ENCODE data around the gene CRADD.
"Not testable (repeated sequence)": the region's sequence is repeated elsewhere in the genome, so short reads cannot be mapped to it uniquely, and the experiment has no call there.

The CRADD gene

DNA sequence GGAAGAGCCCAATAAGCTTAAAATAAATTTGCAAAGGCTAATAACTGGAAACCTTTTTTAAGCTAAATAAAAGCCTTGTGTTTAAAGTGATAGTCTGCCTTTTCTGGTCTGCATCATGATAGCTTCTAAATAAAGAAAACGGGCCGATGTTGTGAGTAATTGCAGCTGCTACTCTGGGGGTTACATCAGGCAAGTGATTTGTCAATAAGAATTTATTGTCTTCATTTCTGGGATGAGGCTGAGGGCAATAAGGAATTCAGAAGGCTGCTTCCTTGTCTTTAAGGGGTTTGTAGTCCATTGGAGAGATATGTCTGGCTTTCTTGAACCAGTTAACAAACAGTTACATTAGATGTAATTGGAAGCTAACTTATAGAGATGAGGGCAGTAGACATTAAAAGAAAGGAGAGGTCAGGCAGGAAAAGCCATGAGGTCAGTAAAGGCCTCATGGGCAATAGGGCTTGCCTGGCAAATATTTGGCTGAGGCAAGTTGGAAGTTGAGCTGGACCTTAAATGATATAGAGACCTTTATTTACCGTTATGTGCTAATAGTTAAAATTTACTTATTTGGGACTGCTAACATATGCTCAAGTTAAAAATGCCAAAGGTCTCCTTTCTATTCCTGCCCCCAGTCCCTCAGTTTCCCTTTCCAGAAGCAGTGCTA is 85.0 kb downstream of the CRADD start:
- no peak for DNase-seq

DNA sequence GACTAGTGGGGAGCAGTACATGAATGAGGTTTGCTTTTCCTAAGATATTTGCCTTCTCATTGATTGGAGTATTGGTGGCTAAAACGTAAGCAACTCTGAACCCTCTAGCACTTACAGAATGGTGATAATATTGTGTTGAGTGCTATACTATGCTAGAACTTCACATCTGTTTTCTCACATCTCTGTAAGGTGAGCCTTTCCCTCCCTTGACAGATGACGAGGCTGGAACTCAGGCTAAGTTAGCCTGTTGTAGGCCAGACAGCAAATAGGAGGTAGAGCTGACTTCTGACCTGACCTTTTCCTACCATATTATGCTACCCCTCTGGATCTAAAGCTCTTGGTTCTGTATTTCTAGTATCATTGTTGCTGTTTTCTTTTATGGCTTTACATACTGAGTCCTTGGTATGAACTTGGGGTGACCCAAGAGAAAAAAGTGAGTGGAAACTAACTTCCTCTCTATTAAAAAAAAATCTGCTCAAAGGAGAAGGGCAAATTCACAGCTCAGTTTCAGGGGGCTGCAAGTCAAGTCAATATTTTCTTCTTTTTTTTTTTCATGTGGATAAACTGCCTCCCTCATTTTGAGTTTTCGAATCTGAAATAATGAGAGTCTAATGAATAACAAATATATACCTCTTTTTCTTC is 85.9 kb downstream of the CRADD start:
- no peak for DNase-seq

DNA sequence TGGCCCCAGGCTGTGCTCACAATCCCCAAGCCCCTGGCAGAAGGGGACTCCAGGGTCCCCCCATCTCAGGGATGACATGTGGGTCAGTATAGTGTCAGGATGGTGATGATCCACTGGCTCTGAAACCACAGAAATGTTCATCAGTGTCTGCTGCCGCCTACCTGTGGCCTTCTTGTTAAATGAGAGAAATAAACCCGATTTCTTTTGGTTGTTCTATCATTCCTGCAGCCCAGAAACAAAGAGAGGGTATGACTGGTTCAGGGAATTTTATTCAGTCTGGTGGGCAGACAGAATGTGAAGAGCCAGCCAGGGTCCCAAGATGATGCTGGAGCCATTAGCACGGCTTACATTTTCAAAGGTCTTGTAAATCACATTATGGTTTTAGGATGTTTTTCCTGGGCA is 86.6 kb downstream of the CRADD start:
- no peak for DNase-seq

DNA sequence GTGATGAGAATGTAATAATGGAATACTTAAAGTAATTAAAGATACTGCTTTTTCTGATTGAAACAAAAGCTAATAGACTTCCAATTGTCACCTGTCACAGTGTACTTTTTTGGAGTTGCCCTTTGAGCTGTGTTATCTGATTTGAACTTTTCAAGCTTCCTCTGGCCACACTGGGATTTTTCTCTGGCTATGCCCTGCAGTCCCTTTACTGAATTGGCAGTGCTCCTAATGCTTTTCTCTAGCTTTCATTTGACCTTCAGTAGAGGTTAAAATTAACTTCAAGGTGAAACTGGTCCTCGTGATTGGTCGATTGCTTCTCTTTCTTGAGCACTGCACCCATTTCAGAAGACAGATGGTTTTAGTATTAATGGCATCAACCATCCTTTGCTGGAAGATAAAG is 89.2 kb downstream of the CRADD start:
- no peak for DNase-seq

DNA sequence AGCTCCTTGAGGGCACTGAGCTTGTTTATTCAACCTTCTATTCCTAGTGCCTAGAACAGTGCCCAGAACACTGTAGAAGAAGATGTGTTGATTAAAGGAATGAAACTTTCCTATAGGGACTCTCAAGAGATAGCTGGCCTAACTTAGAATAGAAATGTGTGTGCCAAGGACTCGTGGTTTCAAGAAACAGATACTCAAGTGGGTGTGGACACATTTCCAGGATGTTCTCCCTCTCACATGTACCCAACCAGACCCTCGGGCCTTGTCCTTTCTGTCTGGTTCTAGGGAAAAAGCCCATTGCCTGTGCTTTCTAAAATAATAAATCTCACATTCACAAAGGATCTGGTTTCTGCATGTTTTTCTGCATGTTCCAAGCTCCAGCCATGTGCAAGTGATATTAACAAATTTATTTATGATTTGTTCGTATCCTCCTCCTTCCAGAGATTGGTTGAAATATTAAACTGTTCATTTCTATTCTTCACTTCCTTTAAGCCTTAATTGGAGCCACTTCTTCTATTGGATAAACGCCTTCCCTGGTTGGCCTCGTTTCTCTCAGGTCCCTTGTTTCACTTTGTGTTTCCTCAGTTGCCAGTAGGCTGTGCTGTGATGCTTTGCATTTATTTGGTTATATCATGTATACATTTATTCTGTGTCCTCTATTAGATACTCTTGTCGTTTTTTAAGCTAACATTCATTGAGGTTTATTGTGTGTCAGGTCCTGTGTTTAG is 89.8 kb downstream of the CRADD start:
- no peak for DNase-seq

DNA sequence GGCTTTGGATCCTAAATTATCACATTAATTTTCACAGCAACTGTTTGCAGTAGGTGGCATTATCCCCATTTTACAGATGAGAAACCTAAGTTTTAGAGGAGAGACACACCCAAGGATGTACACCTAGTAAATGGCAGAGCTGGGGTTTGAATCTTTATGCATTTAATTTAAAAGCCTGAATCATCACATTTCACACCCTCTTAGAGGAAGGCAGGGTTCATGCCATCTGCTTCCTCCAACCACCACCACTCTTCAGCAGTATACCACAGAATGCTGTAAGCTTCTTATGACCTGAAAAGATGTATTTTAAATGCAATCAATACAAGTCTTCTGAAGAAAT is 90.3 kb downstream of the CRADD start:
- no peak for DNase-seq

DNA sequence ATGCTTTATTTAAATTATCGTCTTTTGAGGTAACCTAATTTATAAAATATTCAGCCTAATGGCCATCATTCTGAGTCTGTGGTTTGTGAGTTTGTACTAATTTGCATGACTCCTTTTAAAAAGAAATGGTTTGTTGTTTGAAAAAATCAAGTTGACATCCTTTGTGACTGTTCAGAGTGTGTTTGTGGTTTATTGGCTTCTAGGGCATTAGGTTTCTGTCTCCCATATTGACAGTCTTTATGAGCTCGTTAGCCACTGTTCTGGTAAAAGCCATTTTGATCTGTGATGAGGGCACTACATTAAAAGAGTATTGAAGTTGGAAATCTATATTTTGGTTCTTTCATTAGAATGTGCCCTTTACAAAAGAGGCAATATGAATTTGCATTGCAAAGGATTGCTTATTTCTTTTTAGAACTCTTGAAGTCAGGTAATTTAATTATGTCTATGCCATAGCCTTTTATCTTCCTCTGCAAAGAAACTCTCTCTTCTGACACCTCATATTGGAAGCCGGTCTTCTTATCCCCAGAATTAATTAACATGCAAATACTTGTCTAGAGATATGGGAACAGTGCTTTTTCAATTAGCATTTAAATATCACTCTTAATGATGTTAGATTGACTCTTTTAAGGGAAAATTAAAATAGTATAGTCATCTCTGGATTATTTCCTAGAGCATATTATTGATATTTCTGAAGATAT is 95.0 kb downstream of the CRADD start:
- DNase-seq, result no peak

DNA sequence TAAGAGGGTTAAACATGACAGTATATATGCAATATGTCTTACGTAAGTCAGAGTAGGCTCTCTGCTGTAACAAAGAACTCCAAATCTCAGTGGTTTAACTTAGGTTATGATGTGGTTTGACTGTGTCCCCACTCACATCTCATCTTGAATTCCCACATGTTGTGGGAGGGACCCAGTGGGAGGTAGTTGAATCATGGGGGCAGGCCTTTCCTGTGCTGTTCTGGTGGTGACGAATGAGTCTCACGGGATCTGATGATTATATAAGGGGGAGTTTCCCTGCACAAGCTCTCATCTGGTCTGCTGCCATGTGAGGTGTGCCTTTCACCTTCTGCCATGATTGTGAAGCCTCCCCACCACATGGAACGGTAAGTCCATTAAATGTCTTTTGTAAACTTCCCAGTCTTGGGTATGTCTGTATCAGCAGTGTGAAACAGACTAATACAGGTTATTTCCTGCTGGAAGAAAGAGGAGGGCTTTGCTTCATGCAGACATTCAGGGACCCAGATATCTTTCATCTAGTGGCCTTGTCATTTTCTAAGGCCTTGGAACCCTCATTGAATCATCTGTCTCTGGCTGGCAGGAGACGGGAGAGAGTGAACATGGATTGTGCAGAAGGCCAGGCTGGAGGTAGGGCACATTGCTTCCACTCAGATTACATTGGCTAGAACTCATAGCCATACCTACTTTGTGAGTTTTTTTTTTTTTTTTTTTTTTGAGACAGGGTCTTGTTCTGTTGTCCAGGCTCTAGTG is 96.1 kb downstream of the CRADD start:
- no peak for DNase-seq

DNA sequence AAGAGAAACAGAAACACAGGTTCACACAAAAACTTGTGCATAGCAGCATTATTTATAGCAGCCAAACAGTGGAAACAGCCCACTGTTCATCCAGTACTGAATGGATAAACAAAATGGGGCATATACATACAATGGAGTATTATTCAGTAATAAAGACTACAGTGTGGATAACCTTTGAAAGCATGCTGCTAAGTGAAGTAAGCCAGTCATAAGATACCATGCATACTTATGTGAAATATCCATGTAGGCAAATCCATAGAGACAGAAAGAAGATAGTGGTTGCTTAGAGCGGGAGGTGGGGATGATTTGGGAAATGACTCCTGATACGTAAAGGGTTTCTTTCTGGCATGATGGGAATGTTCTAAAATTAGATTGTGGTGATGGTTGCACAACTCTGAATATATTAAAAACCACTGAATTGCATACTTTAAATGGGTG is 99.4 kb downstream of the CRADD start:
- no peak for DNase-seq

DNA sequence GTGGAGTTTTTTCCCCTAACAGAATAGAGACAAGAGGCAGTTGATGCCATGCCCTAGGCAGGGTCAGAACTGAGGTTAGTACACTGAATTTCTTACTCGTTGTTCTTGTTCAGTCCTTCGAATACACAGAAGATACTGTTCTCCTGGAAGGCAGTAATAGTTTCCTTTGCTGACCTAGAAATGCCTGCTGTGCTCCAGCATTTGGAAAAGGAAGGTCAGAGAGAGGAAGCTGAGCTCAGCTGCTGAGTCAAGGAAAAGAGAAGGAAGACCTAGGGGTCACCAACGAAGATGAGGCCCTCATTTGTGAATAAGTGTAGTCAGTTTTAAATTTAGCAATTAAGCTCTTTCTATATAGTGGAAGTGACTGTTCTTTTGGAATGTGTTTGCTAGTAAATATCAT is 100.1 kb downstream of the CRADD start:
- DNase-seq, result no peak

DNA sequence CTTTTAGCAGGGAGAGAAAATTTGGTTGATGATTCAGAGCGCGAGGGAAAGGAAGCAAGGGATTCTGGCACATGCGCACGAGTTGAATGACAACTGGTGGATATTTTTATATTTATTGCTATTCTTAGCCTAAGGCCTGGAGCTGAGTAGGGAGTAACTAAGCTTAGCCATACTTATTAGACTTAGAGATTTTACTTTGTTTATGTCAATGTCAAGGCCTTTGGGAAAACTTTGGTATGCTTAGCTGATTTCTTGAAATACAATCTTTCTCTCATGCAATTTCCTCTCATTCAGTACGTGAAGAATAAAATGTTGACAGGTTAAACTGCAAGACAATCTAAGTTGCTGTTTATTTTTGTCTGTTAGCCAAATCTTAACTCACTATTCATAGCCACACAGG is 101.1 kb downstream of the CRADD start:
- no peak for DNase-seq

DNA sequence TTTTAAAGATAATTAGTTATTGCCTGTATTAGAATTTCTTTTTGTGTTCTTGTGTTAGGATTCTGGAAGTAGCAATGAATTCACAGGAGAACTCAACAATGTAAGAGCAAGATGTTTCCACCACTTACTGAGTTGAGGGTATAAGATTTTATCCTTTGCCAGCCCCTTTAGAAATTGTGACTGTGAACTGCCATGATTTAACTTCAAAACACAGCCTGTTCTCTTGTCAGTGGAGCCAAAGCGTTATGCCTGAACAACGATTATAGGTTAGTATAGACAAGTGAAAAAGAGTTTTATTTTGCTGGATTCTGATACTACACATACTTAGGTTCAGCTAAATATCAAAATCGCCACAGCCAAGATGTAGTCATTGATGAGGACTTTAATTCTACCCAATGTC is 101.6 kb downstream of the CRADD start:
- no peak for DNase-seq

DNA sequence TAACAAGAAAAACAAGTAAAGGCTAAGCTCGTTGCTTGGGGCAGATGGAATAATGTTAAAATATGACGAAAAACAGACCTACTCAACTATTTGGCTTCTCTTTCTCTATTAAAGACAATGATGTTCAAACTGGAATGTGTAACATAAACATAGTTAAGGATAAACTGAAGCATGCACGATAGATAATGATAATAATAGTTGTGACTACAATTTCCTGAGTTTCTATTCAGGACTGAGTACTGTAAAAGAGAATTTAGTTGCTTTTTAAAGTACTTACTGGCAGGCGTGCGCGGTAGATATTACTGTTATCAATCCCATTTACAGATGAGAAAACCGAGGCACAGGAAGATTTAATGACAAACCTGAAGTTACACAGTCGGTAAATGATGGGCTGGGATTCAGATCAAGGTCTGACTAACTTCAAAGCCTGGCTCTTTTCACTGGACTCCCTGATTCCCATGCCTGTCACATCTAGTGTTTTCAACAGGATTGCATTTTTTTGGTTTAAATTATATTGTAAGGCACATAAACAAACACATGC is 103.0 kb downstream of the CRADD start:
- DNase-seq, result no peak

DNA sequence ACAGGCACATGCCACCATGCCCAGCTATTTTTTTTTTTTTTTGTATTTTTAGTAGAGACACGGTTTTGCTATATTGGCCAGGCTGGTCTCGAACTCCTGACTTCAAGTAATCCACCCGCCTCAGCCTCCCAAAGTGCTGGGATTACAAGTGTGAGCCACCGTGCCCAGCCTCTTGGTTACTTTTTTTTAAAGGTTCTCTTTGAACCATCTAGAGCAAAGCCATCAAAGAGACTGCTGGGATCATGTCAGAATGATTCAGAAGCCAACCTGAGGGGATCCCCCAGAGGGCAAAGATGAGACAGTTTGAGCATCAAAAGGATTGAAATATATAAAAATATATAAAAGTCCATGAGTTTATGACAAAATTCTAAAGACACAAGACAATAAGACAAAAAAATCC is 103.7 kb downstream of the CRADD start:
- not testable (repeated sequence) for DNase-seq

DNA sequence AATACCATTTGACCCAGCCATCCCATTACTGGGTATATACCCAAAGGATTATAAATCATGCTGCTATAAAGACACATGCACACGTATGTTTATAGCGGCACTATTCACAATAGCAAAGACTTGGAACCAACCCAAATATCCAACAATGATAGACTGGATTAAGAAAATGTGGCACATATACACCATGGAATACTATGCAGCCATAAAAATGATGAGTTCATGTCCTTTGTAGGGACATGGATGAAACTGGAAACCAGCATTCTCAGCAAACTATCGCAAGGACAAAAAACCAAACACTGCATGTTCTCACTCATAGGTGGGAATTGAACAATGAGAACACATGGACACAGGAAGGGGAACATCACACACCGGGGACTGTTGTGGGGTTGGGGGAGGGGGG is 104.8 kb downstream of the CRADD start:
- DNase-seq, result not testable (repeated sequence)

DNA sequence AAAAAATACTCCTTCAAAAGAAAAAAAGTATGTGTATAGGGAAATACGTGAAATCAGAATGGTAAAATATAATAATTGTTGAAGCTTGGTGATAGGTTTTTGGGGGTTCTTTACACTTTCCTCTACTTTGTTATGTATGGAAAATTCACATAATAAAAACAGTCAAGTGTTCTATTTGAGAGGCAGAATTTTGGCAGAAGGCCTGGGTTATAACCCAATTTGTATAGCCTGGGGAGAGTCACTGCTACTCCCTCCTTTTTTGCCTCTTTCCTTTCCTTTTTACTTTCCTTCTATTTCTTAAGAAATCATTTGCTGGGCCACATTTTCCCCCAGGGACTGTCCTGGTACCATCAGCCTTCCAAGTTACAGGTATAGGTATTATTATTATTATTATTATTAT is 105.7 kb downstream of the CRADD start:
- DNase-seq, result no peak

DNA sequence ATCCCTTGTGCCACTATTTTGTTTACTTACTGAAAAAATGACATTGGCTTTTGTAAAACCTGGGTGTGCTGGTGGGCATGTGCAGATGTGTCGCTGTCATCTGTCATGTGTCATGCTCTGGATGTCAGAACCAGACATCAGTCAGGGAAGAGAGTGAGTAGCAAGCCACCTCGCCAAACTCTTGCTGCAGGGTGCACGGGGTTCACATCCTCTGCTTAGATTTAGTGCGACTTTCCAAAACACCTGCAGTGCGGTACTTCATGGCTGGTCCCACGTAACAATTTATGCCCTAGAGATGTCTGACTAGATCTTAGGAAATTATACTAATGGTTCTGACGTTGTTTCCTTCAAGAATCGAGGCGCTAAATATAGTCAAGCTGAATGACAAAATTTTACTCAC is 106.7 kb downstream of the CRADD start:
- DNase-seq, result no peak

DNA sequence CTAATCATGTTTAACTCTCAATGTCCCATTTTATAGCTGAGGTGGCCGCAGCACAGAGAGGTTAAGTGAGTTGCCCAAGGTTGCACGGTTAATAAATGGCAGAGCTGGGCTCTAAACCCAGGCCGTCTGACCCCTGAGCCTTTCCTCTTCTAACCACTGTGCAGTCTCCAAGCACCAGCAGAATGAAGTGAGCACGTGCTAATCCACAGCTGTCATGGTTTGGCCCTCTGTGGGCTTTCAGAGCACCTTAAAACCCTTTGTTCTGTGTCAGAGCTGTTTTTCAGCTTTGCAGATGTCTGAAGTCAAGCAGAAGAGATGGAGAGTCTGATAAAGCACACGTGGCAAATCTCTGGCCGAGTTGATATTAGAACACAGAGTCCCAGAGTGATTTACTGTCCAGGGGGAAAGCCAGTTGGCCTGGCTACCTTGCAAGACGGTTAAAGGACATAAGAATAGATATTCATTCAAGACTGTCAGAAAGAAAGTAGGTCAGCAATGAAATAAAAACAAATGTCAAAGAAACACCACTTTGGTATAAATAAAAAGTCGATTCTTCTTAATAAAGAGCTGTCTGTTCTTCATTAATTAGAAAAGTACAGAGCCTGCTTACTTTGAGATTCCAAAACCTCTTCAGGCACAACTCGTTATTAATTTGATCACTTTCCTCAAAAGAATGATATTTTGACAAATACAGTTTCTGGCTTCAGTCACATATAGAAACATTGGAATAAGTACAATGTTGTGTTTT is 107.3 kb downstream of the CRADD start:
- DNase-seq, result no peak

DNA sequence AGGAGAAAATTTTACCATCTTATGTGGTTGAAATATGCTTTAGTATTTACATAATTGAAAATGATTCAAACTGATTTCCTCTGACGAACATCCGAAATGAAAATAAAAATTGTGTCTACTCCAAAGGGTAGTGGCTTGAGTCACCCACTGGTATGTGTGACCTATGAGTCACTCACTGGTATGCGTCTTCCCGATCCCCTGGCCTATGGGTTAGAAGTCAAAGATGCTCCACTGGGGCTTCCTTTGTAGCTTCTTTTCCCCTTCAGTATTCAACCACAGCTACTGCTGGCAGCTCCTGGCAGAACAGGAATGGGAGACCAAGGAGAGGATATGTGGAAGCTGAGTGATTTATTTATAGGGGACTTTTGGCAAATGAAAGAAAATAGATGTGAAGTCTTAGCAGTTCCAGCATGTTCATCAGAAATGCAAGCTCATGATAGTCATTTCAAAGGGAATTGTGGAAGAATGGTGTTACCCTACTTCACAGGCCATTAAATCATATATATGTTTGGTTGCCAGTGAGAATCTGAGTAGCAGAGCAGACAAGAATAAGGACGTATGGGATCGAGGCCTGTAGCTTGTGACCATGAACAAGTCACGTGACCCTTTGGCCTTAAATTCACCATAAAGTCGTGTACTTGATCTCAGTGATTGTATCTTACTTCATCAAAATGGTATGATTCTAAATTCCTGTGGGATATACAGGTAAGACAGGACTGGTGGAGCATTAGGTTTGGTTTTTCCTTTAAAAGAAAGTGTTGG is 108.3 kb downstream of the CRADD start:
- DNase-seq, result no peak

DNA sequence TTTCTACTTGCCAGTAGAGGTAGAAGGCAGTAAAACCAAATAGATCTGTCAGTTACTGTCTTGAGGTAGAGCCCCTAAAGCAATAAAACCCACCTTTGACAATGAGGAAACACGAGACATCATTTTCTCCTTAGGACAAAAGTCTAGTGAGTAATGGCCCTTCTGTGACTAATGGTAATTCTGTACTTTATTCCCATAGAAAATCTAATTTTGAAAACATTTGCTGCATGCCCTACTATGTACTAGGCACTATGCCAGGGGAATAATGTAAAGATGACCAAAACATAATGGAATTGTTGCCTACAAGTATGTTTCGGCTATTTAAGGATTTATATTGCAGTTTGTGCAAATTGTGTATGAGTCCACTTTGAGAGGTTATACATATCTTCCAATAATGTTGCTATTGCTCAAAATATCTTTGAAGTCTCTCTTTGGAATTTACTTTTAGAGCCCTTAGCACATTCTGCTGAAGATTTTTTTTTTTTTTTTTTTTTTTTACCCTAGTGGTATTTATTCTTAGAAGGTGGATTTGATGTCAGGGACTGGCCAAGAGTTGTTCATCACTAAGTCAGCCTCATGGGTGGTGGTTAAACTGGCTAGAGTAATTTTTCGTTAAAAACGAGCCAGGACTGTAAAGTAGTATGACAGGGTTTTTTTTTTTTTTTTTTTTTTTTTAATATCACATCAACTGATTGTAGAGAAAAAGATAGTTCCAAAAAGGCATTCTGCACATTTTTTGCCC is 109.7 kb downstream of the CRADD start:
- no peak for DNase-seq

DNA sequence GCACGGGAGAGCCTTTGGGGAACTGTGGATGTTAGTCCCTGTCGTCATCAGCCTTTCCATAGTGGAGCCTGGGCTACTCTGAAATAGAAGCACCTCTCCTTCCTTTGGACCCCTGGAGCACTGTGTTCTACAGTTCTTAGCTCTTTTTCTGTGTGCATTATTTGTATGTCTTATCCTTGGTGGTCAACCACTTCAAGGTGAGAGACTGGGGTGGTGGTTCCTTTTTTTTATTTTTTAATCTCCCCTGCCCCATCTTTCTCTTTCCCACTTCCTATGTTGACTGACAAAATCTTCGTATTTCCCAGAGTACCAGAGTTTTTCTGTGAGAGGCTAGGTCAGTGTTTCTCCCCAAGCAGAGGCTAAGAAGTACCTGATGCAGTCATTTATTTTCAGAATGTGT is 111.7 kb downstream of the CRADD start:
- DNase-seq, result no peak
